ENCODE data around the gene POU3F1. TPM values are rescaled to one million over a fixed set of nuclear protein-coding genes. Genes with fewer than 3 reads are reported as not detected.

Gene POU3F1
- total RNA-seq, 2 donors from 2014 or later: 0.20 to 0.46 TPM

DNA sequence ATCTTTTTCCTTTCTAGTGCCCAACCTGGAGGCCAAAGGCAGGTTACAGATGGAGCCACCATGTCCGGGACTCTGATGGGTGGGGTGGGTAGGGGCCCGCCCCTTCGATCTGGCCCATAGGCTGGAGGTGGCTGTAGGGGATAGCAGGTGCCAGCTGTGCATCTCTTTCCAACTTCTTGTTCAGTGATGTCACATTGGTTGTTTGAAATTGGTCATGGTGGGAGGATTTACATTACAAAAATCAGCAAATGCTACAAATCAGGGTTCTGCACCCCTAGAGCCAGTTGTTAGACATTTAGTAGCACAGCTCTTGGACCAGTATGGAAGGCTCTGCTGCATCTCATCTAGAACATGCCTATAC lies 22.4 kb upstream of the POU3F1 start:
- Histone ChIP-seq H3K4me1 (ENCODE audit: control insufficient read depth, insufficient read depth, low read length) (no peaks in the 10 kb centered on the region), H3K9me3 (ENCODE audit: control insufficient read depth, low read length) (no peaks in the 10 kb centered on the region), H3K27me3 (ENCODE audit: control insufficient read depth, insufficient read depth, low read length, poor library complexity, severe bottlenecking) (no peaks in the 10 kb centered on the region), H3K36me3 (ENCODE audit: control insufficient read depth, insufficient read depth, low read length) (no peaks in the 10 kb centered on the region), H3K9ac (ENCODE audit: extremely low read depth, low read length, poor library complexity, severe bottlenecking) (no peak overlapping the region), H3K27ac (ENCODE audit: low read depth, low read length) (no peak overlapping the region), H3K4me3 (ENCODE audit: low read length) (no peak overlapping the region)
- 92% methylated on average over 3 of the region's 3 CpGs; no CpG with 5 or more reads in 1 of the 2 experiments for WGBS, 2 experiments (ENCODE audit: insufficient coverage in 1 of 2, insufficient read length in 1 of 2)
- Mint-ChIP-seq H3K4me3 (no peak overlapping the region), H3K27ac (no peak overlapping the region), H3K36me3 (ENCODE audit: low read depth) (no peaks in the 10 kb centered on the region), H3K9me3 (no peaks in the 10 kb centered on the region), H3K4me1 (peaks cover 7% of the 10 kb centered on the region), H3K27me3 (ENCODE audit: insufficient read depth) (peaks cover 10% of the 10 kb centered on the region)
- TF ChIP-seq, protein P1, sequence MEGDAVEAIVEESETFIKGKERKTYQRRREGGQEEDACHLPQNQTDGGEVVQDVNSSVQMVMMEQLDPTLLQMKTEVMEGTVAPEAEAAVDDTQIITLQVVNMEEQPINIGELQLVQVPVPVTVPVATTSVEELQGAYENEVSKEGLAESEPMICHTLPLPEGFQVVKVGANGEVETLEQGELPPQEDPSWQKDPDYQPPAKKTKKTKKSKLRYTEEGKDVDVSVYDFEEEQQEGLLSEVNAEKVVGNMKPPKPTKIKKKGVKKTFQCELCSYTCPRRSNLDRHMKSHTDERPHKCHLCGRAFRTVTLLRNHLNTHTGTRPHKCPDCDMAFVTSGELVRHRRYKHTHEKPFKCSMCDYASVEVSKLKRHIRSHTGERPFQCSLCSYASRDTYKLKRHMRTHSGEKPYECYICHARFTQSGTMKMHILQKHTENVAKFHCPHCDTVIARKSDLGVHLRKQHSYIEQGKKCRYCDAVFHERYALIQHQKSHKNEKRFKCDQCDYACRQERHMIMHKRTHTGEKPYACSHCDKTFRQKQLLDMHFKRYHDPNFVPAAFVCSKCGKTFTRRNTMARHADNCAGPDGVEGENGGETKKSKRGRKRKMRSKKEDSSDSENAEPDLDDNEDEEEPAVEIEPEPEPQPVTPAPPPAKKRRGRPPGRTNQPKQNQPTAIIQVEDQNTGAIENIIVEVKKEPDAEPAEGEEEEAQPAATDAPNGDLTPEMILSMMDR (conservative IDR thresholded peaks at IDR 0.05): no peak
- DNase-seq: no peak

DNA sequence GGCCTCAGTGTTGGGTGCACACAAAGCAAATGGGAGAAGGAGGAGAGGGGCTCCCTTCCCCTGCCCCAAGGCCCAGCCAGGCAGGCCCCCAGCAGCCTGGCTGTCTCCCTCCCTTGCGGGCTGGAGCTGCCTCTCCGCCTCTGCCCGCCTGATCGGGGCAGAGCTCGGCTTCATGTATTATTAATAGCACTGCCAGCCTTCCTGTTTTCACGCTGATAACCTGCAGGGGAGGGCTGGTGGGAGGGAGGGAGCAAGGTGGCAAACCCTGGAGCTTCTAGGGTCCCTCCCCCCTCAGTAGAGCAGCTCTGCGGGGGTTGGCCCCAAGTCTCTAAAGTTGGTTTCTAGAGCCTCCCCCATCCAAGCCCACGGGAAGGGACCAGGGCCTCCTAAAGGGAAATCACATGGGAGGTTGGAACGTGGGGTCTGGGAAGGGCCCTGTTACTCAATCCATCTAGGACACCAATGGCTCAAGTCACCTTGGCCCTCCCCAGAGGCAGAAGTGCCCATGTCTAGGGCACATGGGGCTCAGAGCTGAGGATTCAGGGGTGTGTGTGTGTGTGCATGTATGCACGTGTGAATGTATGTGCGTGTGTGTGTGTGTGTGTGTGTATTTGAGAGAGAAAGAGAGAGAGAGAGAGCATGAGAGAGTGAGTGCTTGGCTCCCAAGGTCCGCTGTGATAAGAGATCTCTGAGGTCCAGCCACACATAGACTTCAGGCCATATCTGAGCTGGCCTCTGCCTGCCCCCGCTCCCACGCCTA lies 21.8 kb upstream of the POU3F1 start:
- Mint-ChIP-seq H3K9me3 (no peaks in the 10 kb centered on the region), H3K4me3 (no peak overlapping the region), H3K27ac (no peak overlapping the region), H3K27me3 (ENCODE audit: insufficient read depth) (peaks cover 9% of the 10 kb centered on the region), H3K4me1 (peaks cover 7% of the 10 kb centered on the region), H3K36me3 (ENCODE audit: low read depth) (no peaks in the 10 kb centered on the region)
- WGBS, 2 experiments (ENCODE audit: insufficient coverage in 1 of 2, insufficient read length in 1 of 2): 77 to 88% methylated on average over 3 to 14 of the region's 14 CpGs
- H3K4me1 ChIP-seq (ENCODE audit: control insufficient read depth, insufficient read depth, low read length): no peaks in the 10 kb centered on the region
- DNase-seq: no peak
- H3K36me3 ChIP-seq (ENCODE audit: control insufficient read depth, insufficient read depth, low read length): no peaks in the 10 kb centered on the region
- no peak overlapping the region for H3K9ac ChIP-seq (ENCODE audit: extremely low read depth, low read length, poor library complexity, severe bottlenecking)
- no peak overlapping the region for H3K4me3 ChIP-seq (ENCODE audit: low read length)
- TF ChIP-seq, protein P1 (conservative IDR thresholded peaks at IDR 0.05): no peak
- no peaks in the 10 kb centered on the region for H3K9me3 ChIP-seq (ENCODE audit: control insufficient read depth, low read length)
- H3K27me3 ChIP-seq (ENCODE audit: control insufficient read depth, insufficient read depth, low read length, poor library complexity, severe bottlenecking): no peaks in the 10 kb centered on the region
- H3K27ac ChIP-seq (ENCODE audit: low read depth, low read length): no peak overlapping the region

DNA sequence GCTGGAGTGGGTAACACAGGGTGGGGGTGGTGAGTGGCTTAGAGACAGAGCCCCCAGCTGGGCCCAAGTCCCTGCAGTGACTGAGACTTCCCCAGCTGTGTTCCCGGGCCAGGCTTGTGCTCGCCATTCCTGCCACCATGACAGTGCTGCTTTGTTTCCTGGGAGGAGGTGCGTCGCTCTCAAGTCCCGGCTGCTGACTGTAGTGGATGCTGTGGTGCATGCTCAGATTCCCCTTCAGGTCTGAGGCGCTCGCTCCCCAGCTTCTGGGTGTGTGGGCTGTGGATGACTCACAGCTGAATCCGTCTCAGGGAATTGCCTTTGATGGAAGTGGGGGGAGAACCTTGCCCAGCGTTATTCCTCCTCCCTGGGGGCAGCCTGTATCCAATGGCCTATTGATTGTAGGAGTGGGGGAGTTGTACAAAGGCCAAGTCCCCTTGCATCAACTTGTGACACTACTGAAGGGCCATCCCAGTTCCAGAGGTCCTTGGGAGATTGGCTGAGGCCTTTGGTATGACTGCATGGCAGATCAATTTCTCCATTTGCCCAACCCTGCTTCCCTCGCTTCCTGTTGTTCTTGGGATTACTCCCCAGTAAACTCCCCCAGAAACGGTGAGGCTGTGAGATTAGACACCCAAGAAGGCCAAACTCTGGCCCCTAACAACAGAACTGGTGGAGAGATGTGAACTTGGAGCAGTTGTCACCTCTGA lies 17.8 kb upstream of the POU3F1 start:
- no peak overlapping the region for H3K4me3 Mint-ChIP-seq

More for the DNA sequence above, 17.8 kb upstream of the POU3F1 start:
- Mint-ChIP-seq H3K9me3 (no peaks in the 10 kb centered on the region), H3K4me1 (peaks cover 6% of the 10 kb centered on the region), H3K27ac (no peak overlapping the region), H3K36me3 (ENCODE audit: low read depth) (no peaks in the 10 kb centered on the region), H3K27me3 (ENCODE audit: insufficient read depth) (peaks cover 5% of the 10 kb centered on the region)
- DNase-seq: peak; percentile 72
- Histone ChIP-seq H3K4me3 (ENCODE audit: low read length) (no peak overlapping the region), H3K36me3 (ENCODE audit: control insufficient read depth, insufficient read depth, low read length) (no peaks in the 10 kb centered on the region), H3K9me3 (ENCODE audit: control insufficient read depth, low read length) (no peaks in the 10 kb centered on the region), H3K9ac (ENCODE audit: extremely low read depth, low read length, poor library complexity, severe bottlenecking) (no peak overlapping the region), H3K27ac (ENCODE audit: low read depth, low read length) (peak overlapping the region; percentile 79), H3K4me1 (ENCODE audit: control insufficient read depth, insufficient read depth, low read length) (no peaks in the 10 kb centered on the region), H3K27me3 (ENCODE audit: control insufficient read depth, insufficient read depth, low read length, poor library complexity, severe bottlenecking) (no peaks in the 10 kb centered on the region)
- TF ChIP-seq, protein P1 (conservative IDR thresholded peaks at IDR 0.05): no peak
- 54 to 67% methylated on average over 6 to 11 of the region's 11 CpGs for WGBS, 2 experiments (ENCODE audit: insufficient coverage in 1 of 2, insufficient read length in 1 of 2)
